ENCODE data around the gene RALGAPB. TPM values are rescaled to one million over a fixed set of nuclear protein-coding genes. Genes with fewer than 3 reads are reported as not detected.

RALGAPB gene
- polyA plus RNA-seq, 1 donor (not counting 4 experiments of a cell fraction or from before 2014, with no cell fraction given) = 23.8 TPM

- TF ChIP-seq, protein P1, sequence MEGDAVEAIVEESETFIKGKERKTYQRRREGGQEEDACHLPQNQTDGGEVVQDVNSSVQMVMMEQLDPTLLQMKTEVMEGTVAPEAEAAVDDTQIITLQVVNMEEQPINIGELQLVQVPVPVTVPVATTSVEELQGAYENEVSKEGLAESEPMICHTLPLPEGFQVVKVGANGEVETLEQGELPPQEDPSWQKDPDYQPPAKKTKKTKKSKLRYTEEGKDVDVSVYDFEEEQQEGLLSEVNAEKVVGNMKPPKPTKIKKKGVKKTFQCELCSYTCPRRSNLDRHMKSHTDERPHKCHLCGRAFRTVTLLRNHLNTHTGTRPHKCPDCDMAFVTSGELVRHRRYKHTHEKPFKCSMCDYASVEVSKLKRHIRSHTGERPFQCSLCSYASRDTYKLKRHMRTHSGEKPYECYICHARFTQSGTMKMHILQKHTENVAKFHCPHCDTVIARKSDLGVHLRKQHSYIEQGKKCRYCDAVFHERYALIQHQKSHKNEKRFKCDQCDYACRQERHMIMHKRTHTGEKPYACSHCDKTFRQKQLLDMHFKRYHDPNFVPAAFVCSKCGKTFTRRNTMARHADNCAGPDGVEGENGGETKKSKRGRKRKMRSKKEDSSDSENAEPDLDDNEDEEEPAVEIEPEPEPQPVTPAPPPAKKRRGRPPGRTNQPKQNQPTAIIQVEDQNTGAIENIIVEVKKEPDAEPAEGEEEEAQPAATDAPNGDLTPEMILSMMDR (optimal IDR thresholded peaks at IDR 0.05 in 1 of 3, IDR thresholded peaks at IDR 0.05 in 1 of 3, conservative IDR thresholded peaks at IDR 0.05 in 1 of 3; ENCODE audit: extremely low read depth in 1 of 3, insufficient read depth in 2 of 3, low read length in 3 of 3) = no peak
- no peak for TF ChIP-seq EZH2 (IDR thresholded peaks at IDR 0.05; ENCODE audit: low read length)
- no peak for FAIRE-seq
- Histone ChIP-seq H3K27me3 (ENCODE audit: control insufficient read depth, extremely low read depth, insufficient read depth, low read length) (no peaks in the 10 kb centered on the region), H2AFZ (ENCODE audit: control insufficient read depth, low read length) (no peak overlapping the region), H3K79me2 (ENCODE audit: control insufficient read depth, insufficient read depth, low read length) (no peaks in the 10 kb centered on the region), H3K36me3 (ENCODE audit: control insufficient read depth in 2 of 2, extremely low read depth in 1 of 2, insufficient read depth in 2 of 2, low read length in 2 of 2) (peaks cover 15 to 21% of the 10 kb centered on the region in 2 experiments), H3K27ac (ENCODE audit: control insufficient read depth, insufficient read depth, low read length) (no peak overlapping the region), H3K4me1 (ENCODE audit: control insufficient read depth, extremely low read depth, insufficient read depth, low read length) (peaks cover 20% of the 10 kb centered on the region), H3K9me3 (ENCODE audit: control insufficient read depth, low read depth, low read length) (no peaks in the 10 kb centered on the region), H3K9me1 (ENCODE audit: control insufficient read depth, extremely low read depth, insufficient read depth, low read length) (peaks cover 2% of the 10 kb centered on the region), H3K9ac (ENCODE audit: control insufficient read depth, extremely low read depth, insufficient read depth, low read length) (no peak overlapping the region), H4K20me1 (ENCODE audit: control insufficient read depth, extremely low read depth, insufficient read depth, low read length) (no peaks in the 10 kb centered on the region), H3K4me3 (ENCODE audit: control insufficient read depth in 2 of 3, extremely low read depth in 1 of 3, insufficient read depth in 2 of 3, low read depth in 1 of 3, low read length in 3 of 3) (no peak overlapping the region), H3K4me2 (ENCODE audit: control insufficient read depth, extremely low read depth, insufficient read depth, low read depth, low read length) (no peak overlapping the region)
- no peak for DNase-seq (ENCODE audit: low read depth, low spot score)
- dilution Hi-C loops (cut with MboI; ENCODE audit: extremely low pct_ligation_motif_present, low sequenced_read_pairs) = no loop called here
Measured at GRCh38 chr20:38534756-38535155, 62.1 kb downstream of the RALGAPB start.

- dilution Hi-C loops (cut with MboI; ENCODE audit: extremely low pct_ligation_motif_present, low sequenced_read_pairs) = no loop called here
Measured at GRCh38 chr20:38536310-38536709, 63.7 kb downstream of the RALGAPB start.

More at GRCh38 chr20:38536310-38536709, 63.7 kb downstream of the RALGAPB start:
- H3K4me3 ChIP-seq (ENCODE audit: control insufficient read depth in 2 of 3, extremely low read depth in 1 of 3, insufficient read depth in 2 of 3, low read depth in 1 of 3, low read length in 3 of 3) = no peak overlapping the region
- peak; percentile 35 for DNase-seq (ENCODE audit: low read depth, low spot score)
- H3K79me2 ChIP-seq (ENCODE audit: control insufficient read depth, insufficient read depth, low read length) = no peaks in the 10 kb centered on the region
- H3K9me3 ChIP-seq (ENCODE audit: control insufficient read depth, low read depth, low read length) = no peaks in the 10 kb centered on the region
- peak; percentile 39 for FAIRE-seq
- peaks cover 2% of the 10 kb centered on the region for H3K9me1 ChIP-seq (ENCODE audit: control insufficient read depth, extremely low read depth, insufficient read depth, low read length)
- peaks cover 20% of the 10 kb centered on the region for H3K4me1 ChIP-seq (ENCODE audit: control insufficient read depth, extremely low read depth, insufficient read depth, low read length)
- peaks cover 15 to 24% of the 10 kb centered on the region in 2 experiments for H3K36me3 ChIP-seq (ENCODE audit: control insufficient read depth in 2 of 2, extremely low read depth in 1 of 2, insufficient read depth in 2 of 2, low read length in 2 of 2)
- no peak overlapping the region for H3K9ac ChIP-seq (ENCODE audit: control insufficient read depth, extremely low read depth, insufficient read depth, low read length)
- TF ChIP-seq, protein P1 (optimal IDR thresholded peaks at IDR 0.05 in 1 of 3, IDR thresholded peaks at IDR 0.05 in 1 of 3, conservative IDR thresholded peaks at IDR 0.05 in 1 of 3; ENCODE audit: extremely low read depth in 1 of 3, insufficient read depth in 2 of 3, low read length in 3 of 3) = peak in 2 of 3 experiments; percentile 14 to 20
- no peak for TF ChIP-seq EZH2 (IDR thresholded peaks at IDR 0.05; ENCODE audit: low read length)
- no peaks in the 10 kb centered on the region for H4K20me1 ChIP-seq (ENCODE audit: control insufficient read depth, extremely low read depth, insufficient read depth, low read length)
- no peak overlapping the region for H3K4me2 ChIP-seq (ENCODE audit: control insufficient read depth, extremely low read depth, insufficient read depth, low read depth, low read length)
- peak overlapping the region; percentile 0 for H3K27ac ChIP-seq (ENCODE audit: control insufficient read depth, insufficient read depth, low read length)
- no peak overlapping the region for H2AFZ ChIP-seq (ENCODE audit: control insufficient read depth, low read length)
- H3K27me3 ChIP-seq (ENCODE audit: control insufficient read depth, extremely low read depth, insufficient read depth, low read length) = no peaks in the 10 kb centered on the region

Measured in keratinocyte (primary cell).